Liver (tissue), 9 donors: ENCODE measurements around the gene MED10. TPM values are rescaled to one million over a fixed set of nuclear protein-coding genes. Genes with fewer than 3 reads are reported as not detected.

Source experiments
- DNase-seq: peaks from one replicate; pipeline ENCODE4 v3.0.0-alpha.2; 2017; ENCODE audit warnings: low spot score
- H3K27ac ChIP-seq, 2 donors: one replicate each; pipeline ENCODE4 v1.7.0; 2013; ENCODE audit warnings: inconsistent platforms in 2 of 2, low read length in 2 of 2, control low read depth in 1 of 2, low read depth in 1 of 2, mild to moderate bottlenecking in 1 of 2
- H3K27me3 ChIP-seq, 4 donors: one replicate each; pipeline versions ENCODE4 v1.6.1 to v1.7.0; 2013; ENCODE audit warnings: low read length in 3 of 4, inconsistent platforms in 1 of 4, mild to moderate bottlenecking in 1 of 4, moderate library complexity in 1 of 4; ENCODE audit not compliant: control insufficient read depth in 4 of 4, insufficient read depth in 4 of 4
- H3K36me3 ChIP-seq, 4 donors: one replicate each; pipeline versions ENCODE4 v1.6.1 to v1.7.0; 2013; ENCODE audit warnings: low read length in 3 of 4, mild to moderate bottlenecking in 3 of 4, low read depth in 1 of 4, moderate library complexity in 1 of 4; ENCODE audit not compliant: control insufficient read depth in 4 of 4, insufficient read depth in 3 of 4
- H3K4me1 ChIP-seq, 4 donors: one replicate each; pipeline versions ENCODE4 v1.6.1 to v1.7.0; 2013; ENCODE audit warnings: low read length in 3 of 4, mild to moderate bottlenecking in 3 of 4, moderate library complexity in 1 of 4; ENCODE audit not compliant: control insufficient read depth in 4 of 4, insufficient read depth in 4 of 4
- H3K4me3 ChIP-seq, 3 donors: one replicate each; pipeline versions ENCODE4 v1.6.1 to v1.7.0; 2013; ENCODE audit warnings: low read length in 3 of 3, control low read depth in 1 of 3, low read depth in 1 of 3, mild to moderate bottlenecking in 1 of 3
- H3K9ac ChIP-seq, 2 donors: one replicate each; pipeline ENCODE4 v1.7.0; 2013; ENCODE audit warnings: low read length in 2 of 2, mild to moderate bottlenecking in 2 of 2, moderate library complexity in 2 of 2, control low read depth in 1 of 2, low read depth in 1 of 2
- H3K9me3 ChIP-seq, 4 donors: one replicate each; pipeline versions ENCODE4 v1.6.1 to v1.7.0; 2013; ENCODE audit warnings: low read length in 3 of 4; ENCODE audit not compliant: control insufficient read depth in 4 of 4
- EGR1 ChIP-seq, 2 donors: IDR thresholded peaks; 2 replicates each; pipeline ENCODE4 v1.6.1; 2016 to 2018; ENCODE audit warnings: antibody characterized with exemption in 2 of 2, low read depth in 2 of 2
- FOXA1 ChIP-seq: IDR thresholded peaks from 2 replicates; pipeline ENCODE4 v1.6.1; 2016; ENCODE audit warnings: antibody characterized with exemption
- FOXA2 ChIP-seq: IDR thresholded peaks from 2 replicates; pipeline ENCODE4 v1.6.1; 2016; ENCODE audit warnings: antibody characterized with exemption
- GABPA ChIP-seq, 2 donors: IDR thresholded peaks in 1 of 2; conservative IDR thresholded peaks in 1 of 2; 2 replicates each; pipeline ENCODE4 v1.6.1; 2016; ENCODE audit warnings: antibody characterized with exemption in 2 of 2, mild to moderate bottlenecking in 1 of 2, moderate library complexity in 1 of 2
- HNF4A ChIP-seq, 2 donors: conservative IDR thresholded peaks; 2 replicates each; pipeline ENCODE4 v1.6.1; 2016; ENCODE audit warnings: antibody characterized with exemption in 2 of 2, mild to moderate bottlenecking in 2 of 2
- HNF4G ChIP-seq: IDR thresholded peaks from 2 replicates; pipeline ENCODE4 v1.6.1; 2016; ENCODE audit warnings: antibody characterized with exemption
- NR2F2 ChIP-seq: IDR thresholded peaks from 2 replicates; pipeline ENCODE4 v1.6.1; 2016; ENCODE audit warnings: antibody characterized with exemption
- RAD21 ChIP-seq, 2 donors: IDR thresholded peaks; 2 replicates each; pipeline ENCODE4 v1.6.1; 2016; ENCODE audit warnings: antibody characterized with exemption in 2 of 2, mild to moderate bottlenecking in 2 of 2
- RXRA ChIP-seq, 2 donors: IDR thresholded peaks; 2 replicates each; pipeline ENCODE4 v1.6.1; 2017 to 2018; ENCODE audit warnings: antibody characterized with exemption in 2 of 2, mild to moderate bottlenecking in 1 of 2
- SP1 ChIP-seq: IDR thresholded peaks from 2 replicates; pipeline ENCODE4 v1.6.1; 2018; ENCODE audit warnings: antibody characterized with exemption, mild to moderate bottlenecking
- TAF1 ChIP-seq: conservative IDR thresholded peaks from 2 replicates; pipeline ENCODE4 v1.6.1; 2016; ENCODE audit warnings: antibody characterized with exemption, mild to moderate bottlenecking
- YY1 ChIP-seq: IDR thresholded peaks from 2 replicates; pipeline ENCODE4 v1.6.1; 2016; ENCODE audit warnings: antibody characterized with exemption, mild to moderate bottlenecking
- WGBS: extraction: QIAGEN DNeasy Blood & Tissue Kit; methylation state at CpG from one replicate; pipeline ENCODE4 v1.1.7; 2013; 5-methylcytosine and 5-hydroxymethylcytosine counted together
- polyA plus RNA-seq, 2 donors: library from polyadenylated mRNA; stranded (reverse) in 1 of 2; unstranded in 1 of 2; fragments of 200-250 nt in 1 of 2; fragments of >200 nt in 1 of 2; fragmentation: Nextera tagmentation in 1 of 2; extraction: Ambion mirVana in 1 of 2; gene quantifications; one replicate each; pipeline versions ENCODE4 v1.2.1 to v1.2.3, GENCODE V29; 2013 to 2015
- total RNA-seq, 2 donors: library from RNA; depleted of rRNA; stranded (reverse); fragments of >200 nt; gene quantifications; one replicate each; pipeline ENCODE4 v1.2.3, GENCODE V29; 2014
- TF ChIP-seq, protein P1 (sequence below): IDR thresholded peaks from 2 replicates; pipeline ENCODE4 v1.6.1; 2016; ENCODE audit warnings: antibody characterized with exemption
- TF ChIP-seq, protein P2 (sequence below): IDR thresholded peaks from 2 replicates; pipeline ENCODE4 v1.6.1; 2016; ENCODE audit warnings: antibody characterized with exemption, mild to moderate bottlenecking
- TF ChIP-seq, protein P3 (sequence below): IDR thresholded peaks from 2 replicates; pipeline ENCODE4 v1.6.1; 2016; ENCODE audit warnings: antibody characterized with exemption
- TF ChIP-seq, protein P4 (sequence below): IDR thresholded peaks from 2 replicates; pipeline ENCODE4 v1.6.1; 2016; ENCODE audit warnings: antibody characterized with exemption
- TF ChIP-seq, protein P5 (sequence below): fragments of 150-350 bp; IDR thresholded peaks from 2 replicates; pipeline ENCODE4 v1.5.1; 2017; ENCODE audit warnings: improper control_type of control experiment, low read depth, low read length; ENCODE audit not compliant: missing input control
- donor health status: healthy.
- donor health status: healthy.
- donor health status: healthy.
- donor health status: healthy.
- donor health status: healthy.

MED10 gene
- total and polyA plus RNA-seq, 4 donors: 6.1 to 31.5 (median 11.5) TPM

DNA sequence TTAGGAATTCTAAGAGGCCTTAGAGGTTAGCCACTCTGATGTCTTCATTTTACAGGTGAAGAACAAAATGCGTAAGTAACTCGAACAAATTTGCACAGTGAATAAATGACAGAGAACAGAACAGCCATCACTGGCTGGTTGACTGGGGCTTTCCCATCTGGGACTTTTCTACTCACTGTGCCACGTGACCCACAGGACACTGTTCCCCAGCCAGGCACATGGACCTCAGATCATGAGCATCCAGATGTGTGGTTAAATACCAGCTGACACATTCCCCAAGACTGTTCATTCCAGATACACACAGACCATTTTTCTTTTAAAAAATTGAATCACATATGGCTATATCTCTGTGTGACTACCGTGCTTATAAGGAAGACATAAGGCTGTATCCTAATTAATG, 25.8 kb upstream of the MED10 start:
- no peak overlapping the region for H3K27ac ChIP-seq
- DNase-seq: no peak
- H3K36me3 ChIP-seq: no peaks in the 10 kb centered on the region
- H3K27me3 ChIP-seq: peaks cover 0 to 2% (median 0%) of the 10 kb centered on the region in 4 donors
- no peaks in the 10 kb centered on the region for H3K9me3 ChIP-seq
- H3K4me3 ChIP-seq: no peak overlapping the region
- TF ChIP-seq, protein P1, sequence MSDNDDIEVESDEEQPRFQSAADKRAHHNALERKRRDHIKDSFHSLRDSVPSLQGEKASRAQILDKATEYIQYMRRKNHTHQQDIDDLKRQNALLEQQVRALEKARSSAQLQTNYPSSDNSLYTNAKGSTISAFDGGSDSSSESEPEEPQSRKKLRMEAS: no peak
- TF ChIP-seq HNF4G (no peak), HNF4A (conservative IDR thresholded peaks at IDR 0.05) (no peak), FOXA1 (no peak), YY1 (no peak), GABPA (IDR thresholded peaks at IDR 0.05 in 1 of 2, conservative IDR thresholded peaks at IDR 0.05 in 1 of 2) (no peak), SP1 (no peak), RAD21 (IDR thresholded peaks at IDR 0.05) (no peak), TAF1 (no peak), NR2F2 (no peak), FOXA2 (no peak), RXRA (IDR thresholded peaks at IDR 0.05) (no peak)
- TF ChIP-seq, protein P2, sequence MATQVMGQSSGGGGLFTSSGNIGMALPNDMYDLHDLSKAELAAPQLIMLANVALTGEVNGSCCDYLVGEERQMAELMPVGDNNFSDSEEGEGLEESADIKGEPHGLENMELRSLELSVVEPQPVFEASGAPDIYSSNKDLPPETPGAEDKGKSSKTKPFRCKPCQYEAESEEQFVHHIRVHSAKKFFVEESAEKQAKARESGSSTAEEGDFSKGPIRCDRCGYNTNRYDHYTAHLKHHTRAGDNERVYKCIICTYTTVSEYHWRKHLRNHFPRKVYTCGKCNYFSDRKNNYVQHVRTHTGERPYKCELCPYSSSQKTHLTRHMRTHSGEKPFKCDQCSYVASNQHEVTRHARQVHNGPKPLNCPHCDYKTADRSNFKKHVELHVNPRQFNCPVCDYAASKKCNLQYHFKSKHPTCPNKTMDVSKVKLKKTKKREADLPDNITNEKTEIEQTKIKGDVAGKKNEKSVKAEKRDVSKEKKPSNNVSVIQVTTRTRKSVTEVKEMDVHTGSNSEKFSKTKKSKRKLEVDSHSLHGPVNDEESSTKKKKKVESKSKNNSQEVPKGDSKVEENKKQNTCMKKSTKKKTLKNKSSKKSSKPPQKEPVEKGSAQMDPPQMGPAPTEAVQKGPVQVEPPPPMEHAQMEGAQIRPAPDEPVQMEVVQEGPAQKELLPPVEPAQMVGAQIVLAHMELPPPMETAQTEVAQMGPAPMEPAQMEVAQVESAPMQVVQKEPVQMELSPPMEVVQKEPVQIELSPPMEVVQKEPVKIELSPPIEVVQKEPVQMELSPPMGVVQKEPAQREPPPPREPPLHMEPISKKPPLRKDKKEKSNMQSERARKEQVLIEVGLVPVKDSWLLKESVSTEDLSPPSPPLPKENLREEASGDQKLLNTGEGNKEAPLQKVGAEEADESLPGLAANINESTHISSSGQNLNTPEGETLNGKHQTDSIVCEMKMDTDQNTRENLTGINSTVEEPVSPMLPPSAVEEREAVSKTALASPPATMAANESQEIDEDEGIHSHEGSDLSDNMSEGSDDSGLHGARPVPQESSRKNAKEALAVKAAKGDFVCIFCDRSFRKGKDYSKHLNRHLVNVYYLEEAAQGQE: no peak
- TF ChIP-seq, protein P3, sequence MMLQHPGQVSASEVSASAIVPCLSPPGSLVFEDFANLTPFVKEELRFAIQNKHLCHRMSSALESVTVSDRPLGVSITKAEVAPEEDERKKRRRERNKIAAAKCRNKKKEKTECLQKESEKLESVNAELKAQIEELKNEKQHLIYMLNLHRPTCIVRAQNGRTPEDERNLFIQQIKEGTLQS: no peak
- TF ChIP-seq, protein P4, sequence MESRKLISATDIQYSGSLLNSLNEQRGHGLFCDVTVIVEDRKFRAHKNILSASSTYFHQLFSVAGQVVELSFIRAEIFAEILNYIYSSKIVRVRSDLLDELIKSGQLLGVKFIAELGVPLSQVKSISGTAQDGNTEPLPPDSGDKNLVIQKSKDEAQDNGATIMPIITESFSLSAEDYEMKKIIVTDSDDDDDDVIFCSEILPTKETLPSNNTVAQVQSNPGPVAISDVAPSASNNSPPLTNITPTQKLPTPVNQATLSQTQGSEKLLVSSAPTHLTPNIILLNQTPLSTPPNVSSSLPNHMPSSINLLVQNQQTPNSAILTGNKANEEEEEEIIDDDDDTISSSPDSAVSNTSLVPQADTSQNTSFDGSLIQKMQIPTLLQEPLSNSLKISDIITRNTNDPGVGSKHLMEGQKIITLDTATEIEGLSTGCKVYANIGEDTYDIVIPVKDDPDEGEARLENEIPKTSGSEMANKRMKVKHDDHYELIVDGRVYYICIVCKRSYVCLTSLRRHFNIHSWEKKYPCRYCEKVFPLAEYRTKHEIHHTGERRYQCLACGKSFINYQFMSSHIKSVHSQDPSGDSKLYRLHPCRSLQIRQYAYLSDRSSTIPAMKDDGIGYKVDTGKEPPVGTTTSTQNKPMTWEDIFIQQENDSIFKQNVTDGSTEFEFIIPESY: no peak
- no peak overlapping the region for H3K9ac ChIP-seq
- no peaks in the 10 kb centered on the region for H3K4me1 ChIP-seq
- WGBS: 85% methylated on average over 4 of the region's 4 CpGs

DNA sequence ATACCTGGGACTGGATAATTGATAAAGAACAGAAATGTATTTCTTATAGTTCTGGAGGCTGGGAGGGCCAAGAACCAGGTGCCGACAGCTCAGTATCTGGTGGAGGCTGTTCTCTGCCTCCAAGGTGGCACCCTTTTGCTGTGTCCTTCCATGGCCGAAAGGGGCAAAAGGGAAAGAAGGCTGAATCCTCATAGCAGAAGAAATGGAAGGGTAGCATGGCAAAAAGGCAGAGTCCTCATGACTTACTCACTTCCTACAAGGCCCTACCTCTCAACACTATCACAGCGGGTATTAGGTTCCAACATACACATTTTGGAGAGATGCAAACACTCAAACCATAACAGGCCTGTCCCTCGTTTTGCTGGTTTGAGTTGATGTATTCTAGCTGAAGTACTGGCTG, 25.1 kb upstream of the MED10 start:
- no peaks in the 10 kb centered on the region for H3K4me1 ChIP-seq
- TF ChIP-seq YY1: no peak
- TF ChIP-seq, protein P1: no peak
- TF ChIP-seq EGR1 (IDR thresholded peaks at IDR 0.05; ENCODE audit: low read depth in 2 of 2): no peak
- no peak for TF ChIP-seq RAD21 (IDR thresholded peaks at IDR 0.05)
- TF ChIP-seq, protein P5, sequence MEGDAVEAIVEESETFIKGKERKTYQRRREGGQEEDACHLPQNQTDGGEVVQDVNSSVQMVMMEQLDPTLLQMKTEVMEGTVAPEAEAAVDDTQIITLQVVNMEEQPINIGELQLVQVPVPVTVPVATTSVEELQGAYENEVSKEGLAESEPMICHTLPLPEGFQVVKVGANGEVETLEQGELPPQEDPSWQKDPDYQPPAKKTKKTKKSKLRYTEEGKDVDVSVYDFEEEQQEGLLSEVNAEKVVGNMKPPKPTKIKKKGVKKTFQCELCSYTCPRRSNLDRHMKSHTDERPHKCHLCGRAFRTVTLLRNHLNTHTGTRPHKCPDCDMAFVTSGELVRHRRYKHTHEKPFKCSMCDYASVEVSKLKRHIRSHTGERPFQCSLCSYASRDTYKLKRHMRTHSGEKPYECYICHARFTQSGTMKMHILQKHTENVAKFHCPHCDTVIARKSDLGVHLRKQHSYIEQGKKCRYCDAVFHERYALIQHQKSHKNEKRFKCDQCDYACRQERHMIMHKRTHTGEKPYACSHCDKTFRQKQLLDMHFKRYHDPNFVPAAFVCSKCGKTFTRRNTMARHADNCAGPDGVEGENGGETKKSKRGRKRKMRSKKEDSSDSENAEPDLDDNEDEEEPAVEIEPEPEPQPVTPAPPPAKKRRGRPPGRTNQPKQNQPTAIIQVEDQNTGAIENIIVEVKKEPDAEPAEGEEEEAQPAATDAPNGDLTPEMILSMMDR: no peak
- no peaks in the 10 kb centered on the region for H3K9me3 ChIP-seq
- H3K4me3 ChIP-seq: no peak overlapping the region
- H3K36me3 ChIP-seq: no peaks in the 10 kb centered on the region
- no peak for DNase-seq
- H3K27me3 ChIP-seq: peaks cover 0 to 2% (median 0%) of the 10 kb centered on the region in 4 donors
- H3K27ac ChIP-seq: no peak overlapping the region
- no peak overlapping the region for H3K9ac ChIP-seq
- 80% methylated on average over 4 of the region's 4 CpGs for WGBS
